GM21390 (cell line): ENCODE data around the gene SCNN1G.
"Not testable (repeated sequence)": the region's sequence is repeated elsewhere in the genome, so short reads cannot be mapped to it uniquely, and the experiment has no call there.

Experiments used
- ATAC-seq: cut with Tn5 transposase; IDR thresholded peaks from one replicate; pipeline ENCODE4 v1.9.1; 2021; ENCODE audit not compliant: unreplicated experiment

The SCNN1G gene

GRCh38 chr16:23182679-23183542 is at the start of gene SCNN1G:
Gene SCNN1G (plus strand): TSS chr16:23182745. CDS start chr16:23186272, 3,527 bp downstream.
- no peak for ATAC-seq

GRCh38 chr16:23132775-23133463 is 49.6 kb upstream of the SCNN1G start:
- ATAC-seq, result no peak

GRCh38 chr16:23134274-23134673 is 48.3 kb upstream of the SCNN1G start:
- no peak for ATAC-seq

GRCh38 chr16:23137256-23137655 is 45.3 kb upstream of the SCNN1G start:
- no peak for ATAC-seq

- no peak for ATAC-seq
Measured at GRCh38 chr16:23137818-23138217, 44.7 kb upstream of the SCNN1G start.

- ATAC-seq, result no peak
Measured at GRCh38 chr16:23140107-23140506, 42.4 kb upstream of the SCNN1G start.

- no peak for ATAC-seq
Measured at GRCh38 chr16:23141033-23141432, 41.5 kb upstream of the SCNN1G start.

GRCh38 chr16:23141500-23141899 is 41.0 kb upstream of the SCNN1G start:
- no peak for ATAC-seq

- no peak for ATAC-seq
Measured at GRCh38 chr16:23141959-23142740, 40.4 kb upstream of the SCNN1G start.

- no peak for ATAC-seq
Measured at GRCh38 chr16:23143391-23143790, 39.2 kb upstream of the SCNN1G start.

GRCh38 chr16:23144393-23144792 is 38.2 kb upstream of the SCNN1G start:
- ATAC-seq, result not testable (repeated sequence)

- no peak for ATAC-seq
Measured at GRCh38 chr16:23145186-23145585, 37.4 kb upstream of the SCNN1G start.

- no peak for ATAC-seq
Measured at GRCh38 chr16:23145608-23146007, 36.9 kb upstream of the SCNN1G start.

- ATAC-seq, result no peak
Measured at GRCh38 chr16:23146877-23147601, 35.5 kb upstream of the SCNN1G start.

- no peak for ATAC-seq
Measured at GRCh38 chr16:23147666-23148065, 34.9 kb upstream of the SCNN1G start.

- no peak for ATAC-seq
Measured at GRCh38 chr16:23148166-23148512, 34.4 kb upstream of the SCNN1G start.

GRCh38 chr16:23148513-23149266 is 33.9 kb upstream of the SCNN1G start:
- ATAC-seq, result peak; percentile 39

- ATAC-seq, result peak; percentile 95
Measured at GRCh38 chr16:23149267-23149992, 33.1 kb upstream of the SCNN1G start, which contains the start of gene USP31. Gene USP31 (minus strand): TSS chr16:23149452. CDS start chr16:23149270, 182 bp downstream.

GRCh38 chr16:23149993-23150364 is 32.6 kb upstream of the SCNN1G start:
- ATAC-seq, result no peak
